ENCODE data around the gene ABCC6.
"Not testable (repeated sequence)": the region's sequence is repeated elsewhere in the genome, so short reads cannot be mapped to it uniquely, and the experiment has no call there.

The ABCC6 gene

GRCh38 chr16:16148755-16149154 is 74.5 kb downstream of the ABCC6 start:
- Histone ChIP-seq H4K20me1 (ENCODE audit: insufficient read depth, low read length) (peaks cover 4% of the 10 kb centered on the region), H3K79me2 (ENCODE audit: insufficient read depth, low read length) (no peaks in the 10 kb centered on the region), H3K9me3 (ENCODE audit: insufficient read depth, low read length, severe bottlenecking) (no peaks in the 10 kb centered on the region), H3K4me1 (ENCODE audit: insufficient read depth, low read length) (no peaks in the 10 kb centered on the region), H3K27ac (ENCODE audit: low read length) (no peak overlapping the region), H3K27me3 (ENCODE audit: insufficient read depth, low read length, poor library complexity) (no peaks in the 10 kb centered on the region), H3K4me3 (ENCODE audit: low read depth in 1 of 2, low read length in 2 of 2) (no peak overlapping the region), H2AFZ (ENCODE audit: low read depth, low read length) (no peak overlapping the region), H3K9ac (ENCODE audit: low read depth, low read length) (no peak overlapping the region), H3K4me2 (ENCODE audit: insufficient read depth, low read length) (no peak overlapping the region), H3K36me3 (ENCODE audit: insufficient read depth, low read length) (peaks cover 20% of the 10 kb centered on the region)
- no peak for ATAC-seq (ENCODE audit: insufficient read depth, low read depth)
- DNase-seq: no peak
- TF ChIP-seq EZH2 (IDR thresholded peaks at IDR 0.05; ENCODE audit: borderline replicate concordance, low read depth, low read length, severe bottlenecking): no peak
- TF ChIP-seq, protein P1, sequence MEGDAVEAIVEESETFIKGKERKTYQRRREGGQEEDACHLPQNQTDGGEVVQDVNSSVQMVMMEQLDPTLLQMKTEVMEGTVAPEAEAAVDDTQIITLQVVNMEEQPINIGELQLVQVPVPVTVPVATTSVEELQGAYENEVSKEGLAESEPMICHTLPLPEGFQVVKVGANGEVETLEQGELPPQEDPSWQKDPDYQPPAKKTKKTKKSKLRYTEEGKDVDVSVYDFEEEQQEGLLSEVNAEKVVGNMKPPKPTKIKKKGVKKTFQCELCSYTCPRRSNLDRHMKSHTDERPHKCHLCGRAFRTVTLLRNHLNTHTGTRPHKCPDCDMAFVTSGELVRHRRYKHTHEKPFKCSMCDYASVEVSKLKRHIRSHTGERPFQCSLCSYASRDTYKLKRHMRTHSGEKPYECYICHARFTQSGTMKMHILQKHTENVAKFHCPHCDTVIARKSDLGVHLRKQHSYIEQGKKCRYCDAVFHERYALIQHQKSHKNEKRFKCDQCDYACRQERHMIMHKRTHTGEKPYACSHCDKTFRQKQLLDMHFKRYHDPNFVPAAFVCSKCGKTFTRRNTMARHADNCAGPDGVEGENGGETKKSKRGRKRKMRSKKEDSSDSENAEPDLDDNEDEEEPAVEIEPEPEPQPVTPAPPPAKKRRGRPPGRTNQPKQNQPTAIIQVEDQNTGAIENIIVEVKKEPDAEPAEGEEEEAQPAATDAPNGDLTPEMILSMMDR (IDR thresholded peaks at IDR 0.05; ENCODE audit: borderline replicate concordance, extremely low read depth, low read length, poor library complexity, severe bottlenecking): no peak

DNA sequence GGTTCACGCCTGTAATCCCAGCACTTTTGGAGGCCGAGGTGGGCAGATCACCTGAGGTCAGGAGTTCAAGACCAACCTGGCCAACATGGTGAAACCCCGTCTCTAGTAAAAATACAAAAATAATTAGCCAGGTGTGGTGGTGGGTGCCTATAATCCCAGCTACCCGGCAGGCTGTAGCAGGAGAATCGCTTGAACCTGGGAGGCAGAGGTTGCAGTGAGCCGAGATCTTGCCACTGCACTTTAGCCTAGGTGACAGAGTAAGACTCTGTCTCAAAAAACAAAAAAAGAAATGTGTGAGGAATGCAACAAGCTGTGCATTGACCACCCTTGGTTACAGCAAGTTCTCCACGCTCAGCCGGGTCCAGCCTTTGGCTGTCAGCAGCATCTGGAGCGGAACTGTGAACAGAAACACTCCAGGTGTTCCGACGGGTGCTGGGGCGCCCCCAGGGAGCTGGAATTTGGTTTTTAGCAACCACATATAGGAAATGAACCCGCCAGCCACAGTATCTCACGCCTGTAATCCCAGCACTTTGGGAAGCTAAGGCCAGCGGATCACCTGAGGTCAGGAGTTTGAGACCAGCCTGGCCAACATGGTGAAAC is 75.2 kb downstream of the ABCC6 start:
- ATAC-seq (ENCODE audit: insufficient read depth, low read depth); H3K79me2 ChIP-seq (ENCODE audit: insufficient read depth, low read length); H3K4me3 ChIP-seq (ENCODE audit: low read depth in 1 of 2, low read length in 2 of 2); DNase-seq; H4K20me1 ChIP-seq (ENCODE audit: insufficient read depth, low read length); H3K4me2 ChIP-seq (ENCODE audit: insufficient read depth, low read length); H3K27ac ChIP-seq (ENCODE audit: low read length); H3K9me3 ChIP-seq (ENCODE audit: insufficient read depth, low read length, severe bottlenecking); H3K27me3 ChIP-seq (ENCODE audit: insufficient read depth, low read length, poor library complexity); H2AFZ ChIP-seq (ENCODE audit: low read depth, low read length); H3K9ac ChIP-seq (ENCODE audit: low read depth, low read length); H3K4me1 ChIP-seq (ENCODE audit: insufficient read depth, low read length): not testable (repeated sequence)
- peaks cover 26% of the 10 kb centered on the region for H3K36me3 ChIP-seq (ENCODE audit: insufficient read depth, low read length)

DNA sequence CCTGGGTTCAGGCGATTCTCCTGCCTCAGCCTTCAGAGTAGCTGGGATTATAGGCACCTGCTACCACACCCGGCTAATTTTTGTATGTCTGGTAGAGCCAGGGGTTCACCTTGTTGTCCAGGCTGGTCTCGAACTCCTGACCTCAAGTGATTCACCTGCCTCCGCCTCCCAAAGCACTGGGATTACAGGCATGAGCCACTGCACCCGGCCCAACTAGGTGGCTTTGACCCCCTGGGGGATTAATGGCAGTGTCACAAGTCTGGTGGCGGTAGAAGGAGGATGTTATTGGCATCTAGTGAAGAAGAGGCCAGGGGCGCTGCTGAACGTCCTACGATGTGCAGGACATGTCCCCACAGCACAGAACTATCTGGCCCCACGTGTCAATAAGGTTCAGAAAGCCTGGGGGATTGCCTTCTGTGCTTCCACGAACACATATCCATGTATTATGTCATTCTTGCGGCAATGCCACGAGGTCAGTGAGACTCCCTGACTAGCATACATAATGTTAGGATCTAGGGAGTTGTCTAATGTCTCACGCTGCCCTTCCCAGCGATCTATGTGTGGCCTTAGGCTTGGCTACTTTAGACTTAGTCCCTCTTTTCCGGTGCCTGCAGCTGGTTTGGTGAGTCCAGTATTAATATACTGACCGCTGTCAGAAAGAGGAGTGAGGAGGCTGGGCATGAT is 75.8 kb downstream of the ABCC6 start:
- Histone ChIP-seq H3K4me2 (ENCODE audit: insufficient read depth, low read length) (no peak overlapping the region), H3K4me1 (ENCODE audit: insufficient read depth, low read length) (no peaks in the 10 kb centered on the region), H3K4me3 (ENCODE audit: low read depth in 1 of 2, low read length in 2 of 2) (no peak overlapping the region), H3K27me3 (ENCODE audit: insufficient read depth, low read length, poor library complexity) (no peaks in the 10 kb centered on the region), H3K27ac (ENCODE audit: low read length) (no peak overlapping the region), H3K79me2 (ENCODE audit: insufficient read depth, low read length) (no peaks in the 10 kb centered on the region), H3K9me3 (ENCODE audit: insufficient read depth, low read length, severe bottlenecking) (no peaks in the 10 kb centered on the region), H4K20me1 (ENCODE audit: insufficient read depth, low read length) (peaks cover 4% of the 10 kb centered on the region), H2AFZ (ENCODE audit: low read depth, low read length) (no peak overlapping the region), H3K36me3 (ENCODE audit: insufficient read depth, low read length) (peaks cover 28% of the 10 kb centered on the region), H3K9ac (ENCODE audit: low read depth, low read length) (no peak overlapping the region)
- ATAC-seq (ENCODE audit: insufficient read depth, low read depth) (no peak), DNase-seq (no peak)
- TF ChIP-seq EZH2 (IDR thresholded peaks at IDR 0.05; ENCODE audit: borderline replicate concordance, low read depth, low read length, severe bottlenecking): no peak
- TF ChIP-seq, protein P1 (IDR thresholded peaks at IDR 0.05; ENCODE audit: borderline replicate concordance, extremely low read depth, low read length, poor library complexity, severe bottlenecking): no peak

GRCh38 chr16:16146380-16147315 is 76.6 kb downstream of the ABCC6 start:
- peaks cover 4% of the 10 kb centered on the region for H4K20me1 ChIP-seq (ENCODE audit: insufficient read depth, low read length)
- no peak overlapping the region for H3K27ac ChIP-seq (ENCODE audit: low read length)
- H3K79me2 ChIP-seq (ENCODE audit: insufficient read depth, low read length): no peaks in the 10 kb centered on the region
- H3K9ac ChIP-seq (ENCODE audit: low read depth, low read length): no peak overlapping the region
- DNase-seq (no peak), ATAC-seq (ENCODE audit: insufficient read depth, low read depth) (no peak)
- H2AFZ ChIP-seq (ENCODE audit: low read depth, low read length): no peak overlapping the region
- no peak overlapping the region for H3K4me3 ChIP-seq (ENCODE audit: low read depth in 1 of 2, low read length in 2 of 2)
- TF ChIP-seq, protein P1 (IDR thresholded peaks at IDR 0.05; ENCODE audit: borderline replicate concordance, extremely low read depth, low read length, poor library complexity, severe bottlenecking): no peak
- no peak for TF ChIP-seq EZH2 (IDR thresholded peaks at IDR 0.05; ENCODE audit: borderline replicate concordance, low read depth, low read length, severe bottlenecking)
- no peak overlapping the region for H3K4me2 ChIP-seq (ENCODE audit: insufficient read depth, low read length)
- H3K4me1 ChIP-seq (ENCODE audit: insufficient read depth, low read length): no peaks in the 10 kb centered on the region
- H3K9me3 ChIP-seq (ENCODE audit: insufficient read depth, low read length, severe bottlenecking): no peaks in the 10 kb centered on the region
- peaks cover 30% of the 10 kb centered on the region for H3K36me3 ChIP-seq (ENCODE audit: insufficient read depth, low read length)
- H3K27me3 ChIP-seq (ENCODE audit: insufficient read depth, low read length, poor library complexity): no peaks in the 10 kb centered on the region
